GM10266 (cell line): Measurements from ENCODE around the gene SRP9.

Experiments
- DNase-seq: peaks from one replicate; pipeline ENCODE4 v3.0.0; 2012; ENCODE audit errors: extremely low spot score
- TF ChIP-seq, protein P1 (sequence below): IDR thresholded peaks from 2 replicates; pipeline ENCODE4 v1.5.1; 2012; ENCODE audit warnings: mild to moderate bottlenecking, low read depth; ENCODE audit not compliant: control insufficient read depth, insufficient read depth; ENCODE audit errors: missing control alignments

The SRP9 gene

DNA sequence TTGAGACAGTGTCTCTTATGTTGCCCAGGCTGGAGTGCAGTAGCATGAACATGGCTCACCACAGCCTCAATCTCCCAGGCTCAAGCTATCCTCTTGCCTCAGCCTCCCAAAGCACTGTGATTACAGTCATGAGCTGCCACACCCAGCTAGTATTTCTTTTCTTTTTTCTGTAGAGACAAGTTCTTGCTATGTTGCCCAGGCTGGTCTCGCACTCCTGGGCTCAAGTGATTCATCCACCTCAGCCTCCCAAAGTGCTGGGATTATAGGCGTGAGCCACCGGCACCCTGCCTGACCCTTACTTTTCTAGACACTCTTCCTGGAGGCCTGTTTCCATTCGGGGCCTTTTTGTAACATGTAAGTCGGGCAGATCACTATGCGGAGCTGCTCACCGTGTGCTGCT is 30.1 kb upstream of the SRP9 start:
- TF ChIP-seq, protein P1, sequence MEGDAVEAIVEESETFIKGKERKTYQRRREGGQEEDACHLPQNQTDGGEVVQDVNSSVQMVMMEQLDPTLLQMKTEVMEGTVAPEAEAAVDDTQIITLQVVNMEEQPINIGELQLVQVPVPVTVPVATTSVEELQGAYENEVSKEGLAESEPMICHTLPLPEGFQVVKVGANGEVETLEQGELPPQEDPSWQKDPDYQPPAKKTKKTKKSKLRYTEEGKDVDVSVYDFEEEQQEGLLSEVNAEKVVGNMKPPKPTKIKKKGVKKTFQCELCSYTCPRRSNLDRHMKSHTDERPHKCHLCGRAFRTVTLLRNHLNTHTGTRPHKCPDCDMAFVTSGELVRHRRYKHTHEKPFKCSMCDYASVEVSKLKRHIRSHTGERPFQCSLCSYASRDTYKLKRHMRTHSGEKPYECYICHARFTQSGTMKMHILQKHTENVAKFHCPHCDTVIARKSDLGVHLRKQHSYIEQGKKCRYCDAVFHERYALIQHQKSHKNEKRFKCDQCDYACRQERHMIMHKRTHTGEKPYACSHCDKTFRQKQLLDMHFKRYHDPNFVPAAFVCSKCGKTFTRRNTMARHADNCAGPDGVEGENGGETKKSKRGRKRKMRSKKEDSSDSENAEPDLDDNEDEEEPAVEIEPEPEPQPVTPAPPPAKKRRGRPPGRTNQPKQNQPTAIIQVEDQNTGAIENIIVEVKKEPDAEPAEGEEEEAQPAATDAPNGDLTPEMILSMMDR, result no peak
- no peak for DNase-seq

- DNase-seq, result no peak
Observed at GRCh38 chr1:225748529-225748928, 29.1 kb upstream of the SRP9 start.

DNA sequence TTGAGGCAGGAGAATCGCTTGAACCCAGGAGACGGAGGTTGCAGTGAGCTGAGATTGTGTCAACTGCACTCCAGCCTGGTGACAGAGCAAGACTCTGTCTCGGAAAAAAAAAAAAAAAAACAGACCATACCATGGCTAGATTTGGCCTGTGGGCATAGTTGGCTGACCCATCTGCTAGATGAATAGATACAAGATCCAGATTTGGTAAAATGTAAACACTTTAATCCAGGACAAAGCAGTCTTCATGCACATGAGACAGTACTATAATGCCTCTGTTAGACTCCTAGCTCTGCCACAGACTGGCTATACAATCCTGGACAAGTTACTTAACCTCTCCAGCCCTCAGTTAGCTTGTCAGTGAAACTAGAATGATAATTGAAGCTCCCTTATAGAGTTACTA is 27.9 kb upstream of the SRP9 start:
- no peak for DNase-seq
- TF ChIP-seq, protein P1, result no peak

More at GRCh38 chr1:225748529-225748928, 29.1 kb upstream of the SRP9 start:
- TF ChIP-seq, protein P1, result no peak

- TF ChIP-seq, protein P1, result no peak
- no peak for DNase-seq
Observed at GRCh38 chr1:225750420-225750819, 27.2 kb upstream of the SRP9 start.

GRCh38 chr1:225750875-225751824 is 26.5 kb upstream of the SRP9 start:
- TF ChIP-seq, protein P1, result no peak
- DNase-seq, result no peak

DNA sequence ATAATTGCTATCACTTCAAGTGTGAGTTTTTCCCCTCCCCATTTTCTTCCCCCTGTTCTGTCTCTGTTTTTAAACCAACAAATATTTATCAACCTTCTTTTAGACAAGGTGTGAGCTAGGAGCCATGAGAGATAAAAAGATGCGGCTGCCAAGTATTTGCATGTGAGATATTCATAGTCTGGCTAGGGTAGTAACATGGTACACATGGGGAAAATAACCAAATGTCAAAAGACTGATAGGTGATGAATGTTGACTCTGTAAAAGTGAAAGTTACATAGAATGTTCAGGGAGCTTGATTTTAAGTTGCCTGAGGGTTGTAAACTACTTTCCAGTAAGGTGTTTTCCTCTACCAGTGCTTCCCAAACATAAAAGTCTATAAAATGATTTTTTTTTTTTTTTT is 25.4 kb upstream of the SRP9 start:
- TF ChIP-seq, protein P1, result no peak

More for the DNA sequence above, 25.4 kb upstream of the SRP9 start:
- DNase-seq, result no peak
